Activated gamma-delta T cell treated with anti-CD3 and anti-CD28 coated beads, Interleukin-2, amount 50 U/mL, for 16 hours (primary cell): Measurements from ENCODE around the gene HSPA12B.

Experiments
- DNase-seq: peaks from one replicate; pipeline ENCODE4 v3.0.0-alpha.2; 2020; ENCODE audit warnings: low read depth

HSPA12B gene, protein sequence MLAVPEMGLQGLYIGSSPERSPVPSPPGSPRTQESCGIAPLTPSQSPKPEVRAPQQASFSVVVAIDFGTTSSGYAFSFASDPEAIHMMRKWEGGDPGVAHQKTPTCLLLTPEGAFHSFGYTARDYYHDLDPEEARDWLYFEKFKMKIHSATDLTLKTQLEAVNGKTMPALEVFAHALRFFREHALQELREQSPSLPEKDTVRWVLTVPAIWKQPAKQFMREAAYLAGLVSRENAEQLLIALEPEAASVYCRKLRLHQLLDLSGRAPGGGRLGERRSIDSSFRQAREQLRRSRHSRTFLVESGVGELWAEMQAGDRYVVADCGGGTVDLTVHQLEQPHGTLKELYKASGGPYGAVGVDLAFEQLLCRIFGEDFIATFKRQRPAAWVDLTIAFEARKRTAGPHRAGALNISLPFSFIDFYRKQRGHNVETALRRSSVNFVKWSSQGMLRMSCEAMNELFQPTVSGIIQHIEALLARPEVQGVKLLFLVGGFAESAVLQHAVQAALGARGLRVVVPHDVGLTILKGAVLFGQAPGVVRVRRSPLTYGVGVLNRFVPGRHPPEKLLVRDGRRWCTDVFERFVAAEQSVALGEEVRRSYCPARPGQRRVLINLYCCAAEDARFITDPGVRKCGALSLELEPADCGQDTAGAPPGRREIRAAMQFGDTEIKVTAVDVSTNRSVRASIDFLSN

GRCh38 chr20:3732327-3733118 is at the start of gene HSPA12B:
HSPA12B (plus strand) TSS chr20:3732685; CDS start chr20:3738675, 5,990 bp downstream.
- no peak for DNase-seq

- no peak for DNase-seq
Observed at GRCh38 chr20:3685341-3685740, 47.1 kb upstream of the HSPA12B start.

DNA sequence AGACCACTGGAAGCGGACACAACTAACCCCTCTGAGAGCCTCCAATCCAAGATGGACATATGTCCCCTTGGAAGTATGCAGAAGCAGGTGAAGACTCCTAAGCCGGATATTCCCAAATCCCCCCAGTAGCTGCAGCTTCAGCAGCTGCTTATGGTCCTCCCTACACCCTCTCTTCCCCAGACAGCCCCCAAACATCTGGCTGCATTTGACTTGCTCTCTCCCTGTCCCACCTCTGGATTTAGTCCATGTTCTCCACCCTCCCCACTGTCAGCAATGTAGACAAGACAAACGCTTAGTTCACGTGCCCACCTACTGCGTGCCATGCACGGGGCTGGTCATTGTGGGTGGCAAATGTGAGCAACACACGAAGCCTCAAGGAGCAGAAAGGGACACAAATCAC is 46.1 kb upstream of the HSPA12B start:
- no peak for DNase-seq

GRCh38 chr20:3686867-3687321 is 45.6 kb upstream of the HSPA12B start:
- DNase-seq, result no peak

- no peak for DNase-seq
Observed at GRCh38 chr20:3687655-3688054, 44.8 kb upstream of the HSPA12B start.

GRCh38 chr20:3689978-3690377 is 42.5 kb upstream of the HSPA12B start:
- DNase-seq, result no peak

DNA sequence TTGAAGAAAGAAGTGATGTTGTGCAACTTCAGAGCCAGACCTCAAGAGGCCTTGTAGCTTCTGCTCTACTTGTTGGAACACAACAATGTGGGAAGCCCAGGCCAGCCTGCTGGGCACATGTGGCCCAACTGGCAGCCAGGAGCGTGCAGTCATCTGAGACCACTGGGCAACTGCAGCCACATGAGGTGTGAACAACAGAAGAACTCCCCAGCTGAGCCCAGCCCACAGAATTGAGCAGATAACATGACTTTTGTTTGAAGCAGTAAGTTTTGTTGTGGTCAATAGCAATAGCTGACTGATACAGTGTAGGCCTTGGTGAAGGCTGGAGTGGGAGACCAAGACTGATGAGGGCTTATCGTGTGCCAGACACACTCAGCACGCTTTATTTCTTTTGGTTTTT is 42.1 kb upstream of the HSPA12B start:
- no peak for DNase-seq

DNA sequence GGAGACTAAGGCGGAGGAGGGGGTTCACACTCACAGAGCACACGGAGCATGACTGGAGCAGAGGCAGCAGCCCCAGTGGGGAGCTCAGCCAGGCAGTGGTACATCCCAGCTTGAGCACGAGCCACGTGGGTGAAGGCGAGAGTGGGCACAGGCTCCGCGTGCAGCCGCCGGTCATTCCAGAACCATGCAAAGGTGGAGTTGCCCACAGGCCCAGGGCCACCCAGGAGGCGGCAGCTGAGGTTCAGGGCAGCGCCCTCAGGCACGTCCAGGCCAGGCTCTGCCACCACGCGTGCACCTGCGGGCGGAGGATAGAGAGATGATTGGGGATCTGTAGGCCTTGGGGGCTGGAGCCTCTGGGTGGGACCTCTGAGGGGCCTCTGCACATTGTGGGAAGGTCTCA is 41.2 kb upstream of the HSPA12B start:
- DNase-seq, result no peak

- no peak for DNase-seq
Observed at GRCh38 chr20:3691897-3692296, 40.6 kb upstream of the HSPA12B start.

- no peak for DNase-seq
Observed at GRCh38 chr20:3692706-3693294, 39.7 kb upstream of the HSPA12B start.

GRCh38 chr20:3693376-3693775 is 39.1 kb upstream of the HSPA12B start:
- no peak for DNase-seq

DNA sequence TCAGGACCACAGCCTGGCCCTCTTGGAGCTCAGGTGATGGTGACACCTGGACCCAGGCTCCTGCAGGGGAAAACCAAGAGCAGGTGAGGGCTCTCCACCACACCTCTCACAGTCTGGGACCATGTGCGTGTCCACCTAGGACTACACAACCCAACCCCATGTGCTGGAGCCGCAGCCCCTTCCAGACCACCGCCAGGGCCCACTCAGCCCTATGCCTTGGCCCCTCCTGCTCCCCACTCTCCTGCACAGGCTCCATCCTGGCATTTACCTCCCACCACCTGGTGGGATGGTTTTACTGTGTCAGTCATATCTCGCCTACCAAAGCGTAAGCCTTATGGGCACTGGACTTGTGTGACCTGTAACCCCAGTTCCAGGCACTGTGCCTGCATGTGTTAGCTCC is 37.6 kb upstream of the HSPA12B start:
- no peak for DNase-seq

GRCh38 chr20:3696200-3696599 is 36.3 kb upstream of the HSPA12B start:
- no peak for DNase-seq

DNA sequence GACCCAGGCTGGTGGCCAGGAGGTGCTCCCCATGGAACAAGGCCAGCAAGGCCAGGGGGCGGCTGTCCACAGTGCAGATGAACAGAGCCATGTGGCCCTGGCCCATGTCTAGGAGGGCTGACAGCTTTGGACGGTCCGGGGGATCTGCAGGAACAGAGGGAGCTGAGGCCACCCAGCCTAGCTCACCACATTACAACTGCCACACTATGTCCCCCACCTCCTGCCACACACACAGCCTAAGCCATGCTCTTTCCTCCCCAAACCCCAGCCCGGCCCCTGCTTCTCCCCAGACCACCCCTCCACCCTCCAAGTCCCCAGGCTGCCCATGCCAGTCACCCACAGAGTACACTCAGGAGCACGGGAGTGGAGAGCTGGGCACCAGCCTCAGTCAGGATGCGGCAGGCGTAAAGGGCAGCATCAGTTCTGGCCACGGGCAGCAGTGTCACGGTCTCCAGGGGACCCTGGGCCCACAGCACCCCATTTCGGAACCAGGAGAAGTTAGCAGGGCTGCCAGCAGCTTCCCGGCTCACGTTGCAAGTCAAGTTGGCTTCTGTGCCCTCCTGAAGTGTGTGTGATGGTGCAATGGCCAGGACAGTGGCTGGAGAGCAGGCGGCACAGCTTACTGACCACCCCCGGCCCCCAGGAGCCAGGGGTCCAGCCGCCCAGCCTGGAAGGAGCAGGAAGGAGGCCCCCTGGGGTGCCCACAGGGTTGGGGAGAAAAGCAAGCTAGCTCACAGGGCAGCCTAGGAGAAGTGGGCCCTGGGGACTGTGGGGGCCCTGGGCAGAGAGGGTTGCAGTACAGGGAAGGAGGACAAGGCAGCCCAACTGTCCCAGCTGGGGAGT is 35.5 kb upstream of the HSPA12B start:
- no peak for DNase-seq

DNA sequence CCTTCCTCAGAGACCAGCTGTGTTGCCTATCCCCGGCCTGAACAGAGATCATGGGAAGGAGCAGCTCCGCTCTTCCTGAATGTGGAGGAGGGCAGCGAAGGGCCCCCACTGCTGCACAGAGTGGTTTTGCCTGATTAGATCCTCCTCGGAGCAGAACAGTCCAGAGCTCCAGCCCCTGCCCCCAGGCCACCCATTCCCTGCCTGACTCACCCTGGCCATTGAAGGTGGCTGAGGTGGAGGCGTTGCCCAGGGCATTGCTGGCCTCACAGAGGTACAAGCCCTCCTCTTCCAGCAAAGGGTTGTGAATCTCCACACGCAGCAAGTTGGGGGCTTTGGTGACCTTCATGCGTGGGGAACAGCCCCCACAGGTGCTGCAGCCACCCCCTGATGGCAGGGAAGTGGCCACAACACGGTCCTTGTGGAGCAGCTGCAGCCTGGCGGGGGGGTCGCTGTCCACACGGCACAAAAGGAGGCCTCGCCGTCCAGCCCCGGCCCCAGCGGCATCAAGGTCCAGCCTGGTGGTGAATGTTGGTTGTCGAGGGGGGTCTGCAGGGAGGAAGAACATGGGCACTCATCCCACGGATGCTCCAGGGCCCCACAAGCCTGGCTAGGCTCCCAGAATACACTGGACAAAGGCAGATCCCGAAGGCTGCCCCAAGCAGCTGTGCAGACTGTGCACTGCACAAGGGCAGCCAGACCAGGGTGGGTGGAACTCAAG is 34.7 kb upstream of the HSPA12B start:
- no peak for DNase-seq

DNA sequence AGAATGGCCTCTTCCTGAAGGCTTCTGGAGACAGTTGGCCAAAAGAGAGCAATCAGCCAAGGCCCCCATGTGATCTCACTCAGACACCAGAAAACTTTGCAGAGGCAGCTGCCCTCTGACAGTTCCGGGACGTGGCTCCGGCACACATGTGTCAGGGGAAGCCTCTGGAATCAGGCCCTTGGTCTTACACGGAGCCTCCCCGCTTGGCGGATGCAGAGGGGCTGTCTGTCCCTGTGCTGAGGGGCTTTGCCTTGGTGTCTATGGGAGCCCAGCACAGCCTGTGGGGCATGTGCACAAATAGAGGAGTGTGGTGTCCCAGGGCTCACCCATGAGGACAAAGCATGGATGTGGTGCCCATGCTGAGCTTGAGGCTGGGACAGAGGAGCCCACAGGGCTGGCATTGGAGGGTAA is 33.9 kb upstream of the HSPA12B start:
- DNase-seq, result no peak

DNA sequence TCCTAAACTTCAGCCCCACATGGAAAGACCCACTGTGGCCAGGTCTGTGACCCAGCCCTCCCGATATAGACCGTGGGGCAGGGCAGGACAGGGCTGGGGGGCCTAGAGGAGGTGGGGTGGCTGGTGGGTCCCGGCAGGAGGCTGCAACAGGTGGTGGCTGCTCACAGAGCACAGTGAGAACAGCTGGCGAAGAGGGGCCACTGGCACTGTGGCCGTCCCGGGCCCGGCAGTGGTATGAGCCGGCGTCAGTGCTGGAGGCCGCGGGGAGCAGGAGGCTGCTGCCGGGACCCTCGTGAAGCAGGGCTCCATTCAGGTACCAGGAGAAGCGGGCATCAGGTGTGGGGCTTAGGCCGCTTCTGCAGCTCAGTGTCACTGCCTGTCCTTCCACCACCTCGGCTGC is 33.4 kb upstream of the HSPA12B start:
- no peak for DNase-seq

GRCh38 chr20:3701061-3701998 is 31.2 kb upstream of the HSPA12B start:
- DNase-seq, result no peak

DNA sequence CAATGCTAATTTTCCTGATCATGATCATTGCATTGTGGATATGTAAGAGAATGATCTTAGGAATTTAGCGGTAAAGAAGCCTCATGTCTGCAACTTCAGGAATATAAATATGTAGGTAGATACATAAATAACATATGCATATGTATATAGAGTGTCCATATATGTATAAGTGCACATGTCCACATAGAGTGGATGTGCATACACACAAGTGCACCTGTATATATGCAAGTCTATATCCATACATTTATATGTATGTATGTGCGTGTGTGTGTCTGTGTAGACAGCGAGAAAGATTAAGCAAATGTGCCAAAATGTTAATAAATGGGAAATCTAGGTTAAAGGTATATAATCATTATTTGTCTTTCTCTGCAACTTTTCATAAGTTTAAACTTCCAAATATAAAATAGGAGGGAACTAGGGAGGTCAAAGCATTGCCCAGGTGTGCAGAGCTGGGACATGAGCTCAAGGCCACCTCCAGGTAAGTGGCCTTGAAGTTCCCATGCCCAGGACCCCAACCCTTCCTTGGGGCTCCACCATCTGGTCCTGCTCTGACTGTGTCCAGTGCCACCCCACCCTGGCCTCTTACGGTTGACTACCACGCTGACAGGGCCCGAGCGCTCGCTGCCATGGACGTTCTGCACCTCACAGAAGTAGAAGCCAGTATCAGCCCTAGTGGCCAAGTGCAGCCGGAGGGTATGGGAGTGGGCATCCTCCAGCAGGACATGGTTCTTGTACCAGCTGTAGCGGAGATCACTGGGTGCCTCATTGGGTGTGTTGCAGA is 29.7 kb upstream of the HSPA12B start:
- no peak for DNase-seq
